ENCODE data around the gene AFG1L. TPM values are rescaled to one million over a fixed set of nuclear protein-coding genes. Genes with fewer than 3 reads are reported as not detected.

Gene AFG1L
- total and polyA plus RNA-seq, 2 experiments from 2014 or later: 4.1 to 8.7 TPM

GRCh38 chr6:108434222-108434621, 139.4 kb downstream of the AFG1L start:
- no peaks in the 10 kb centered on the region for H3K4me1 Mint-ChIP-seq
- no peak for ATAC-seq
- no peak for TF ChIP-seq ETS1 (IDR thresholded peaks at IDR 0.05)
- no peak for TF ChIP-seq ZNF462 (CRISPR knock-in tag; IDR thresholded peaks at IDR 0.05)
- no peak for TF ChIP-seq ZNF331 (CRISPR knock-in tag; IDR thresholded peaks at IDR 0.05; ENCODE audit: low read depth)
- no peak for TF ChIP-seq CREB1 (CRISPR knock-in tag; IDR thresholded peaks at IDR 0.05; ENCODE audit: low read depth)
- TF ChIP-seq ZNF114 (CRISPR knock-in tag; IDR thresholded peaks at IDR 0.05): no peak
- no peak for TF ChIP-seq REST (IDR thresholded peaks at IDR 0.05; ENCODE audit: unreplicated experiment)
- TF ChIP-seq EZH2 (IDR thresholded peaks at IDR 0.05; ENCODE audit: low read depth, unreplicated experiment): no peak
- no peak for TF ChIP-seq POLR2AphosphoS5 (IDR thresholded peaks at IDR 0.05; ENCODE audit: low read depth)
- no peak for TF ChIP-seq CTCF (conservative IDR thresholded peaks at IDR 0.05; ENCODE audit: low read depth in 2 of 2)
- H3K36me3 Mint-ChIP-seq (ENCODE audit: low read depth): no peaks in the 10 kb centered on the region
- H3K79me2 ChIP-seq (replicated peaks; ENCODE audit: insufficient read depth): no peaks in the 10 kb centered on the region
- no peaks in the 10 kb centered on the region for H3K36me3 ChIP-seq (ENCODE audit: insufficient read depth)
- no peak overlapping the region for H3K27ac Mint-ChIP-seq
- no peaks in the 10 kb centered on the region for H3K27me3 Mint-ChIP-seq (ENCODE audit: insufficient read depth, low read depth, poor library complexity)
- no peak overlapping the region for H3K27ac ChIP-seq (ENCODE audit: low read depth)
- H3K9me2 ChIP-seq (ENCODE audit: insufficient read depth): no peaks in the 10 kb centered on the region; the same call in 1 of the 2 replicates
- H3K4me3 Mint-ChIP-seq: no peak overlapping the region
- H3K27me3 ChIP-seq (ENCODE audit: insufficient read depth): no peaks in the 10 kb centered on the region
- H3K4me1 ChIP-seq (ENCODE audit: insufficient read depth): no peaks in the 10 kb centered on the region
- H2AFZ ChIP-seq: no peak overlapping the region
- no peak for DNase-seq (ENCODE audit: low spot score)
- H3K4me2 ChIP-seq: no peak overlapping the region
- H3K9me3 Mint-ChIP-seq: no peaks in the 10 kb centered on the region
- no peak overlapping the region for H3K4me3 ChIP-seq
- H3F3A ChIP-seq (replicated peaks; ENCODE audit: low read depth): no peaks in the 10 kb centered on the region
- no peaks in the 10 kb centered on the region for H4K20me1 ChIP-seq (replicated peaks; ENCODE audit: insufficient read depth)

Measured in GM23338 (cell line).